GM19193 (cell line): Measurements from ENCODE around the gene KLHL26.

ENCODE experiments used
- POLR2A ChIP-seq: IDR thresholded peaks from 4 replicates; pipeline ENCODE4 v1.6.1; 2011; ENCODE audit not compliant: insufficient read depth, insufficient read length; ENCODE audit errors: extremely low read depth

The KLHL26 gene

GRCh38 chr19:18719541-18719940 lies 82.7 kb downstream of the KLHL26 start:
- TF ChIP-seq POLR2A: no peak
